NOMO-1 treated with dmso at 0.1 percent for 144 hours (cell line): ENCODE measurements around the gene LYST.
"Not testable (repeated sequence)": the region's sequence is repeated elsewhere in the genome, so short reads cannot be mapped to it uniquely, and the experiment has no call there.

Source experiments
- DNase-seq: peaks from one replicate; lab custom pipeline; 2025; ENCODE audit not compliant: unreplicated experiment; lab: John Stamatoyannopoulos, UW

LYST gene

DNA sequence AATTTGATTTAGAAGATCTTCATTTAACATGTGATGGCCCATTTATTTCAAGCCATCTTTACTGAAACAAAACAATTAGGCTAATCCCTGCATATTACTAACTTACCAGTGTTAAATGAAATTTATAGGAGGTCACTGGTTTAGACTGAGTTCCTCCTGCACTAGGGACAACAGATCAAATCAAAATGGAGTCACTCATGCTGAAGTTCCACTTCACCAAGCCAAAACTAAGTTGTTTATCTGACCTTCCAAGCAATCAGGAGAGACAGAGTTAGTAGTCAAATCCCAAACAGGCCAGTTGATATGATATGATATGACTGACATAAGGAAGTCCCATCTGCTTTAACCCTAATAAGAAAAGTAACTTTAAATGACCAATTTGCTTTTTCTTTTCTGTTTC, 4.8 kb downstream of the LYST start:
- DNase-seq = no peak

DNA sequence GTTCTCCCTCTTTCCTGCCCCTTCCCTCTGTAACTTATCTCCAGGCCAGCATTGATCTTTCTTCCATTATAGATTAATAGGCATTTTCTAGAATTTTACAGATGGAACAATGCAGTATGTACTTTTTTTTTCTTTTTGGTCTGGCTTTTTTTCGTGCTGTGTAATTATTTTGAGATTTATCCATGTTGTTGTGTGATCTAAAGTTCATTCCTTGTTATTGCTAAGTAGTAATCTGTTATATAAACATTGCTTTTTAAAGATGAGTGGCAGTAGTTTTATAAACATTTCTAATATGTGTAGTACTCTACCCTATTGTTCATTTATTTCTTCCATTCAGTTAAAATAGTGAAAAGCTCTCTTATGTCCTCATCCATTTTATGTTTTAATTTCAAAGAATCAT, 5.9 kb downstream of the LYST start:
- no peak for DNase-seq

DNA sequence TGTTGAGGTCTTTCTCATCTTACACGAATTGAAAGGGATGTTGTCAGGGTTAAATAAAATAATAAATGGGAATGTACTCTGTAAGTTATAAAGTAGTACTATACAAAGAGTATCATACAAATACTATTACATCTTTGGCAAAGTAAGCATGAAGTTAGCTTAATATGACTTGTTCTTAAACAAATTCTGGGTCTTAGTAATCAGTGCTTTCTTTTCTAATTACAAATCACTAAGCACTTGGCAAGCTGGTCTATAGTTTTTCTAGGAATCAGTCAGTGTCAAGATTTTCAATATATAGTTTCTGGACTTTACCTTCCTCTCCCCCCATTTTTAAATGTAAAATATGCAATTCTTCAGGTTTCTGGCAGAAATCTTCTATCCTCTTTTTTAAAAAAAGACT, 6.9 kb downstream of the LYST start:
- no peak for DNase-seq

DNA sequence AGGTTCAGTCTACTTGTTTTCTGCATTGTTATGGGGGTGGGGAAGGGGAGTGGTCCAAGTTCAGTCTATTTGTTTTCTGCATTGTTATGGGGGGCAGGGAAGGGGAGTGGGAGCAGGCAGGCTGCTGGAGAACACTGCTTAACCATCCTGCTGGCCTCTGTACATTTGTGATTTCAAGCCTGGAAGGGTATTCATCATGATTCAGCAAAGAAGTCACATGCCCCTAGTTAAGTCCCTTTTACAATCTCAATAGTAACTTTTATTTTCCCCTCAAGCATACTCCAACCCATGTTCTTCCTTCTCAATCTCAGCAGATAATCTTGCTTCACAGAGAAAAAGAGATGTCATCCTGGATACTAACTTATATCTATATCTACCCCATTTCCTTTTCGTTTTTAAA, 7.9 kb downstream of the LYST start:
- no peak for DNase-seq

DNA sequence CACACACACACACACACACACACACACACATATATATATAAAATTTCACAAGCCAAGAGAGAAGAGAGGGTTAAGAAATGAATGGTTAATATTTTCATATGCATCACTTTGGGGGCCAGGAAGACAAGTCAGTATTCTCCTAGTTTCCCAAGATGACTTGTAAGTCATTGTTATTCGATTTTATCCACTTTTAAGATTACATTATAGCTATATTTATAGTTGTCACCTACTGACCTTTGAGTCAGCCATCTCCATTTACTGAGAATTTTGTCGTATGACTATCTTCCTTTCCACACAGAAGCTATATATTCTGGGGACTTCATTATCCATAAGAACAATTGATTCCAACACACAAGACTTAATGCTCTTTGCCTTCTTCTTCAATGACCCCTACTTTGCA, 8.9 kb downstream of the LYST start:
- no peak for DNase-seq

DNA sequence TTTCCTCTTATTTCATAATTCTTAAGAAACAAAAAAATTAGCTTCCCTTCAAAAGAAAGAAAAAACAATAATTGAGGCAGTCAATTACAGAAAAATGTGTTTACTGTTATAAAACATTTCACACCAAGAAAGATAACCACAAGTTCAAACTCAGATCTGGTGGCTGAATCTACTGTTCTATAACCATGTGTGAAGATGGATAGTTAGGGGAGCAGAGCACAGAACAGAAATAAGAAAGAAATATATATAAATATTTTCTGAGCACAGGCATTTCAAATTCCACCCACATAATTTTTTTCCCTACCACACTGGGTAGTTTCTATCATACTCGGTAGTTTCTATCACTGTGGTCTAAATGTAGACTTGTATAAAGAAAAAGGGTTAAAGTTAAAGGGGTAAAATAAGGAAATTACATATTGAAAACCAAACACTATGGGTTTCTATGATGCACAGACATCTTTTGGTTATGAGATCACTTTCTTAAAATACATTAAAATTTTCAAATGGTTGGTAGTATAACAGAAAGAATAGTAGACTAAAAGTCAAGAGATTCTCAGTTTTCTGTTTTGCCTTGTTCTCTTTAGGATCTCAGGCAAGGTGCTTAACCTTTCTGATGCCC, 10.8 kb downstream of the LYST start:
- no peak for DNase-seq

DNA sequence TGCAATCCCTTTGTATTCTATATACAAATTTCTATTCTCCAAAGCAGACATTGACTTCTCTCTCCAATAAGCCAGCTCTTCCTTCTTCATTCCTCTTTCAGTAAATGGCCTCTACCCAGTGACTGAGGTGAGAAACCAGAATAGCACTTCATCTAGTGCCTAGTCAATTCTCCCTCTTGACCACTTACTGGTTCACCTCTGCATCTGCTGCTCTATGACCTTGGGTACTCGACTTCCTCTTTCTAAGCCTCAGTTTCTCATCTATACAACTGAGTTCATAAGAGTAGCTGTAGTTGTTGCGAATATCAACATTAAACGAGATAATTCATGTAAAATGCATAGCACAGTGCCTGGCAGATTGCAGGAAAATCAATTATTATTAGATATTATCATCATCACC, 12.4 kb downstream of the LYST start:
- DNase-seq = no peak

DNA sequence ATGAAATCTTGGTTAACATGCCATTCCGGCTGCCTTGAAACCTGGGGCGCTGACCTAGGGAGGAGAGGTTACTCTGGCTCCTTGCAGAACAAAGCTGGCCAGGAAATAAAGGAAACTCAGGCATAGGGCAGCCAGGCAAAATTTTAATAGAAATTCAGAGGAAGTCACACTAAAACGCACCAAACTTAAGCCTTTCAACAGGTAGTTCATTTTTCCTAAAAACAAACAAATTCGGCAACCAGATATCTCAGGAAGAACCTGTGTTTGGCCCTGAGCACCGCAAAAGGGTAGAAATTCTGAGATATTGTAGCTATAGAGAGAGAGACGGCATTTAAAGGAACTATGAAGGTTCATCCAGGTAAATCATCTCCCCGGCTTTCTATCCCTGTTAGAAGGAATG, 13.1 kb downstream of the LYST start:
- no peak for DNase-seq

DNA sequence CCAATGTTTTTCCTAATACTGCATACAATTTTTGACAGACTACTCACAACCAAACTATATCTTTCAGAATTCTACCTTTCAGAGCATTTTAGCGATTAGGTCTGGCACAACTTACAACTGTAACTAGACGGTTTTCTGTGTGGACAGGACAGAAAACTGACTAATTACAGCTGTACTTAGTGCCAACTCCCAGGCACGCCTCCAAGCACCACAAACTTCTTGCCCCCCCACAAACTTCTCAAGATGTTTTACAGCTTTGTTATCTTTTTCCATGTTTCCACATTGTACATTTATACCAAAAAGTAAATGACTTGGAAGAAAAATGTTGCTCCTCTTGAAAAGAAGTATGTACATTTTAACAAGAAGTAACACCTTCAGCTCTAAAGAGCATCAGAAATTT, 13.8 kb downstream of the LYST start:
- DNase-seq = no peak

DNA sequence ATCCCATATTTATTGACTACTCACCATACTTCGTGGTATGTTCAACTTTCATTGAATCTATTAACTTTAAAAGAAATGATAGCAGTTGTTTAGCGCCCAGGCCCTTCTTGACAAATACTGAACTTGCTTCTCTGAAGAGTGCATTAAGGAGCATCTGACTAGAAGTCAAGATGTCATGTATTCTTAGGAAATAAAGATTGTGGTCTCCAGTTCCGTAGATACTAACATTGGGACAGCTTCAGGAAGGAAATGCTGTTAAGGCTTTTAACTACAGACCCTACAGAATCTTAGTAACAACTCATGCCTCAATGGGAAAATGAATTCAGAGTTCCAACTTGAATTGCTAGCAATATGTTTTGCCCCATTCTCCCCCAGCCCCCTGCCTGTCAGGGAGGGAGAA, 14.8 kb downstream of the LYST start:
- DNase-seq = peak; percentile 26

DNA sequence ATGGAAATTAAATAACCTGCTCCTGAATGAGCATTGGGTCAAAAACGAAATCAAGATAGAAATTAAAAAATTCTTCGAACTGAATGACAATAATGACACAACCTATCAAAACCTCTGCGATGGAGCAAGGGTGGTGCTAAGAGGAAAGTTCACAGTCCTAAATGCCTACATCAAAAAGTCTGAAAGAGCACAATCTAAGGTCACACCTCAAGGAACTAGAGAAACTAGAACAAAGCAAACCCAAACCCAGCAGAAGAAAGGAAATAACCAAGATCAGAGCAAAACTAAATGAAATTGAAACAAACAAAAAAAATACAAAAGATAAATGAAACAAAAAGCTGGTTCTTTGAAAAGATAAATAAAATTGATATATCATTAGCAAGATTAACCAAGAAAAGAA, 18.5 kb downstream of the LYST start:
- not testable (repeated sequence) for DNase-seq

DNA sequence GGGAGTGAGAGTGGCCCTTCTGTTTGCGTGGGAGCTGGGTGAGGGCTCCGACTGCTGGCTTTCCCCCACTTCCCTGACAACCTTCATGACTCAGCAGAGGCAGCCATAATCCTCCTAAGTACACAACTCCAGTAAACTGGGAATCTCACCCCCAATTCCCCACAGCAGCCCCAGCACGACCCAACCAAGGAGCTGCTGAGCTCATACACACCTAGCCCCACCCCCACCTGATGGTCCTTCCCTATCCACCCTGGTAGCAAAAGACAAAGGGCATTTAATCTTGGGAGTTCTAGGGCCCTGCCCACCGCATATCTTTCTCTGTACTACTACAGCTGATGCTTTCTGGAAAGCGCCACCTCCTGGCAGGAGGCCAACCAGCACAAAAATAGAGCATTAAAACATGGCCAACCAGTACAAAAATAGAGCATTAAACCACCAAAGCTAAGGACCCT, 21.0 kb downstream of the LYST start:
- not testable (repeated sequence) for DNase-seq

DNA sequence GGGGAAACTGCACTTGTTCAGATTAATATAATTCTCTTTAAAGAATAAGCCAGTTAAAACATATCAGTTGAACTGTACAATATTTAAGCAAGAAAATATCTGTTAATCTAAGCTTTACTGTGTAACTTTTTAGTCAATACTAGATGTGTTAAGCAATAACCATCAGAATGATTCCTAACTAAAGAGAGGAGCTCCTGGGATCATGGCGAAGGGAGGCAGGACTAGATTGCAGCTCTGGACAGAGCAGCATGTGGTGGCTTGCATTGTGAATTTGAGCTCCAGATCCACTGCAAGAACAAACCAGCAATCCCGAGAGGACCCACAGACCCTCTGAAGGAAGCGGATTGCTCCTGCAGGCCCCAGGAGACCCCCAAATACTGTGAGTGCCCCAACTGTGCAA, 21.9 kb downstream of the LYST start:
- DNase-seq = no peak

DNA sequence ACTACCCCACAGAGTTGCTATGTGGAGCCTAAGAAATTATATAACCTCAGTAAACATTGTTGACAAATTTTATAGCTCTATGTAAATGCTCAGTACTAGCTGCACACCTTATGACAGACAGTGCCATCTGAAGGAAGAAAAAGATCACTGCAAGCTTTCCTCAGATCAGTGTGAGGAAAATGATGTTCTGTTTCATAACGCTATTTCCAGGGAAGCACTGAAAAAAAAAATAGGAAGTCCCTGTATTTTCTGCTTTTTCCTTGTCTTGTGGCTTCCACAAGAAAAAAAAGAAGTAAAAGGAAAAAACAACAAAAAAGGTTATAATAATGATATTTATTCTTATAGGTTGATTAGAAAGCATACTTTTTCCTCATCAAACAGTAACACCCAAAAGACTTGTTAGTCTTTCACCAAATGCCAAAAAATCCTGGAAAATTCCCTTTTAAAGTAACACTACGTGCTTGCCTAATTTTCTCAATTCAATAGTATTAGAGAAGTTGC, 23.2 kb downstream of the LYST start:
- DNase-seq = no peak

DNA sequence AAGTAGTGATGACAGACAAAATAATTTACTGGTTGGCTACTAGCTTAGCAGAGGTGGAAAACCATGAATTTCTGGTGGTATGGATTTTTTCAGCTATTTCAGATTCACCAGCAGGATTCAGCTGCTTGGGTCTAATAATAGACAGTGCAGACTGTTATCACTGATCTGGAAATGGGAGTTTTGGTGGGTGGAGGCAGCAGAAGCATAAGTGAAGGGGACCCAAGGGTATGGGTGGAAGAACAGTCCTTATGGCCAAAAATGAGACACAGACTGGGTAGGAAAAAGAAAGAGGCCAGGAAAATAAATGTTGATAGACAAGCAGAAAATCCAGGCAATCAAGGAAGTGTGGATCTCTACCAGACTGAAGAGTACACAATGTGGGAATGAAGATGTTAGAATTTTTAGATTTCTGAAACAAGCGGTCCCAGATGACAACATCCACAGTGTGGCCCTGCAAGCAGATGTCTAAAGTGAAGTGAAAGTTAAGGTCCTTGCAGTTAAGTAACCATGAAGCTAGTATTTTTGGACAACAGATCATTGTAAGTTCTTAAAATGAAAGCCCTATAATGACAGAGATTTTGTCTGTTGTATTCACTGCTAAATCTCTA, 24.7 kb downstream of the LYST start:
- no peak for DNase-seq

DNA sequence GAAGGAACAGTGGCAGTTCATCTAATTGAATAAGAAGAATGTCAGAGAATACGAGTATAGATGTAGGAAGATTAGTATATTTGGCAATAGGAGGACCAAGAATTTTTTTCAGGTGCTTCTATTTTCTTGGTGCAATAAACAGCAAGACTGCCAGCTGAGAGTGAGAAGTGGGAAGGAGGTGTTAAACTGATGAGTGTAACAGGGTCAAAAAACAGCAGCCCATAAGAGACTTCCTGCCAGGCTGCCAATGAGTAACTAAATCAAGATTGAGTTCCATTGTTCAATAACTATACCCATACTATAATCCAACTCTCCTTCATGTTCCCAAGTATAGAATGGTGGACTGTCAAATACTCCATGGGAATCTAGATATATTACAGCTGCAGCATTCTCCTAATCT, 28.7 kb downstream of the LYST start:
- DNase-seq = no peak

DNA sequence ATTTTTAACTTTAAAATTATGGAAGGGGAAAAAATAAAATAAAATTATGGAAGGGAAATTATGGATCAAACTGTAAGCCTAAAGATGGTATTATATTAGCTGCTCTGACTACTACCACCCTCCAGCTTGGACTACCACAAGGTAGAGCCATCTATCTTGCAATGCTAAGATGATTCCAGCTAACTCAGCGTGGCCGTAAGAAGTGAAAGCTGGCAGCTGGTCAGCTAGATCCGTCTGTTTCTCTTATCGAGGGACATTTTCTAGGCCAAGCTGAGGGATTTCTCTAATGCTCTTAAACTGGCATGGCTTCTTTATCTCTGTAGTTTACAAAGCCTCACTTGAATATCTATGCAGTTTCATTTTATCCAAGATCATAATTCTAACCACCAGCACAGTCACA, 31.5 kb downstream of the LYST start:
- no peak for DNase-seq

DNA sequence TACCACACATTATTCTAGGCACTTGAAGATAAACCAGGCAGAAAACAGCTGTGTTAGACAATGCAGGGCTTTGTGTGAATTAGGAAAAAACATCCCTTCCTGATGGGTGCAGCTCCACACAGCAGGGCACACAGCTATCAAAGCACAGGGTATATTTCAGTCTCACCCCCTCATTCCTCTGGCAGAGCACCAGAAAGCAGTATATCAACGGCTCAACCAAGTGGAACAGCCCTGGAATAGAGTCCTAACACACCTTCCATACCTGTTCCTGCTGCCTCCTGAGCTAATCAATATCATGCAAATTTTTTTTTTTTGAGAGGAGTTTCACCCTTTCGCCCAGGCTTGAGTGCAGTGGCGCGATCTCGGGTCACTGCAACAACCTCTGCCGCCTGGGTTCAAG, 32.1 kb downstream of the LYST start:
- DNase-seq = no peak

DNA sequence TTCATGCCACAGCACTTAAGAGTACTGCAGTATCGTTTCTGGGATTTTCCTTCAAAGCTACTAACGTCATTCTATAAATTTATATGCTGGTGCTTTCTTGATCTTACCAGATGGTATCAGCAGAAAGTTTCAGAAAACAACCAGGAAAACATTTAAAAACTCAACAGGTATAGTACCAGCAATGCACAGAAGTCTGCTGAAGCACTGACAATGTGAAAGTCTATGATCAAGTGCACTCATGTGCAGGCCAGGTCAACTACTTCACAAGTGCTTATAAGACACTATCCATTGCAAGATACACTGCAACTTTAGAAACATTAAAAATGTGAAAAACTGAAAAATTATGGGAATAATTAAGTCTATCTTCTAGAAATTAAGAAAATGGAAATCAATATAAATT, 34.7 kb downstream of the LYST start:
- DNase-seq = no peak

DNA sequence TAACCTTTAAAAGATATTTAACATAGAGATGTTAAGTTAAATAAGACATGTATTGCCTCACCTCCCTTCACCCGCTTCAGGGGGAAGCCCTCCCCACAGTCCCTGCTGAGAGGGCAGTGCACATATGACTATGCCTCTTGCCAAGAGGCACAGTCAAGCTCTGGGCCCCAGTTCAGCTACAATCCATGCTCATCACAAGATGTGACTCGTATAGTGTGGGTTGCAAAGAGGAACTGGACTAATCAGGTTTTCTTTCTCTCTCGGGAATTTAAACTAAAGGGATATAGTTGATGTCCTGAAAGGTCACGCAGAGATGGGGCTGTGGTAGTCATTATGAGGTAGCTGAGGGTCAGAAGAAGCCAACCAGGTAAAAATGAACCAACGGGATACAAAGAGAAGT, 35.6 kb downstream of the LYST start:
- peak; percentile 27 for DNase-seq

DNA sequence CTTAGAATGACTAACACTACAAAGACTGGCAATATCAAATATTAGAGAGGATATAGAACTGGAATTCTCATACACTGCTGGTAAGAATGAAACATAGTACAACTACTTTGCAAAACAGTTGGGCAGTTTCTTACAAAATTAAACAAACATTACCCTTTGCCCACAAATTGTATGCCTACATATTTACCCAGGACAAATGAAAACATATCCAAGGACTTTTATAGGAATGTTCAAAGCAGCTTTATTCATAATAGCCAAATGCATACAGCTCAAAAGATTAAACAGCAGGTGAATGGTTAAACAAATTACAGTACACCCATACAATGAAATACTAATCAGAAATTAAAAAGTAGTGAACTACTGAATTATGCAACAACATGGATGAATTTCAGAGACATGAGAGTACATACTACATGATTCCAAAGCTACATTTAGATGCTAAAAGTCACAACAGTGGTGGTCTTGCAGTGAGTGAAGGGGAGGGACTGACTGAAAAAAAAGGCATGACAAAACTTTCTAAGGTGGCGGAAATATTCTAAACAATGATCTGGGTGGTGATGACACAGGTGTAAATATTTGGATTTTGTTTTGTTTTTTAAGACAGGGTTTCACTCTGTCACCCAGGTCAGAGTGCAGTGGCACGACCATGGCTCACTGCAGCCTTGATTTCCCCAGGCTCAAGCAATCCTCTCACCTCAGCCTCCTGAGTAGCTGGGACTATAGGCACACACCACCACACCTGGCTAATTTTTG, 40.4 kb downstream of the LYST start:
- no peak for DNase-seq

DNA sequence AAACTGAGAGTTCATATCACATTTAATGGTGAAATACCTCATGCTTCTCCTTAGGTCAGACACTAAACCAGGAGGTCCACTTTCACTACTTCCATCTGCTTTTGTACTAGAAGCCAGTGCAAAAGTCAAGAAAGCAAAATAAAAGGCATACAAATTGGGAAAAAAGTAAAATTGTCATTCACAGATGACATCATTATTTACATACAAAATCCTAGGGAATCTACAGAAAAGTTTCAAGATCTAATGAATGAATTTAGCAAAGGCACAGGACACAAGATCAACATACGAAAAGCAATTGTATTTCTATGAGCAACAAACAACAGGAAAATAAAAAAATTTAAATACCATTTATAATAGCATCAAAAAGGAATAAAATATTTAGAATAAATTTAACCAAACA, 41.5 kb downstream of the LYST start:
- no peak for DNase-seq
